Measurements from ENCODE around the gene KLHL26.
"Not testable (repeated sequence)": the region's sequence is repeated elsewhere in the genome, so short reads cannot be mapped to it uniquely, and the experiment has no call there.

Gene KLHL26

DNA sequence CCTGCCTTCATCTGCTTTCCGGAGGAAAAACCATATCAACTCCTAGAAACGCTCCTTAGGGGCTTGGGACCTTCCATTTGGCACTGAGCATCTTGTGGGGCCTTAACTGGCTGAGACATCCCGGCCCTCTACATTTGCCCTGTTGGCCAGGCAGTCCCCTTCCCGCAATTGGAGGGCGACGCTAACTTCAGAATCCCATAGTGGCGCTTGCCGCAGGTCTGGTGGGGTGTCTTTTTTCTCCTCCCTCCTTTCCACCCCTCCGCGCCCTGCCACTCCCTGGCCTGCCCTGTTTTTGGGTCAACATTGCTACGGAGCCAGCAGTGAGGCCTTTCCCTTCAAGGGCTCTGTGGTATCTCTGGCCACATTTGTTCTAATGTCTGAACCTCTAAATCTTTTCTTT is 33.1 kb downstream of the KLHL26 start:
- Histone ChIP-seq H3K79me2 (ENCODE audit: control insufficient read depth, insufficient read depth, low read length, unreplicated experiment) (no peaks in the 10 kb centered on the region), H3K4me3 (ENCODE audit: low read depth, low read length) (no peak overlapping the region), H3K27me3 (ENCODE audit: insufficient read depth, low read length) (no peaks in the 10 kb centered on the region), H2AFZ (ENCODE audit: low read length, unreplicated experiment) (no peak overlapping the region), H3K36me3 (ENCODE audit: insufficient read depth, low read length) (no peaks in the 10 kb centered on the region), H3K27ac (ENCODE audit: low read depth, low read length) (no peak overlapping the region), H3K4me1 (ENCODE audit: control insufficient read depth, insufficient read depth, low read length, unreplicated experiment) (no peaks in the 10 kb centered on the region)

DNA sequence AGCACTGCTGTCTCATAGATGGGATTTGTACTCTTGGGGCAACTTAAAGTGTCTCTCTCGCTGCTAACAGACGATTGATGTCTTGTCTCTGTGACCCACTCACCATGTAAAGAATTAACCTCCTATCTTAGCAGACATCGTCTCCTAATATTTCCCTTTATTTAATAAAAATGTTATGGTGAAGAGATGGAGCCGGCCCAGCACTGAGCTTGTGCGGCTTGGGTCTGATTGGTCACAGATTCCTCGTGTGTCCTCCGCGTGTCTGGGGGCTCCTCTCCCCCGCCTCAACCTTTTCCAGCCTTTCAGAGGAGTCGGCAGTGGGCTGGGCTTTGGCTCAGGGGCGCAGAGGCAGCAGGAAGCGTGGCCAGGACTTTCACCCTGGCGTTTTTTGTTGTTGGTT is 33.5 kb downstream of the KLHL26 start:
- Histone ChIP-seq H3K4me1 (ENCODE audit: control insufficient read depth, insufficient read depth, low read length, unreplicated experiment) (no peaks in the 10 kb centered on the region), H3K79me2 (ENCODE audit: control insufficient read depth, insufficient read depth, low read length, unreplicated experiment) (no peaks in the 10 kb centered on the region), H3K36me3 (ENCODE audit: insufficient read depth, low read length) (no peaks in the 10 kb centered on the region), H3K27me3 (ENCODE audit: insufficient read depth, low read length) (no peaks in the 10 kb centered on the region), H2AFZ (ENCODE audit: low read length, unreplicated experiment) (no peak overlapping the region), H3K4me3 (ENCODE audit: low read depth, low read length) (no peak overlapping the region), H3K27ac (ENCODE audit: low read depth, low read length) (no peak overlapping the region)

DNA sequence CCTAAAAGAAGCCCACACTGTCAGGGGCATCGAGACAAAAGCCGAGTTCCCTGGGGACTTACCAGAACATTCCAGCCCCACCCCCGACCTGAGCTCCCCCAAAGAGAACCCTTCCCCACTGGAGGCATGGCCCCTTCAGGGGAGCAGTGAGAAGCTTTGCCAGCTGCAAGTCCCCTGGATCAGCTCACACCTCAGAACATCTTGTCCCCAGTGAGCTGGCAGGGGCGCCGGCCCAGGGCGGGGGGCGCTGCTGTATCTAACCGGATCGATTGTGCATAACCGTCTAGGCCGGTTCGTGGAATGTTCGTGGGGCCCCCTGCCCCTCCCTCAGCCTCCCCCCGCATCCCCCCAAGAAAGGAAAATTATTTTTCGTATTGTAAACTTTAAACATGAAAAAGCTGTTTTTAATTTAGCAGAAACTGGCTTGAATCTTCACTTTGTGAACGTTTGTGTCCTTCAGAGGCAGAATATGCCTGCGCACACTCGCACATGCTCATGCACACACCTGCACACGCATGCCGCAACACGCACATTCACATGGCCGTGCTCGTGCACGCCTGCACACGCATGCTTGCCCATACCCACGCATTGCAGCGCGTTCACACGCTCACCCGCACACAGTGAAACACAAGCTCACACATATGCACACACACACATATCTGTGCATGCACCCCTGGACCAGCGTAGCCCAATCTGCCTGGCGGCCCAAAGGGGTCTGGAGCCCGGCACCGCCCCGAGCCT is 34.6 kb downstream of the KLHL26 start:
- Histone ChIP-seq H3K36me3 (ENCODE audit: insufficient read depth, low read length) (no peaks in the 10 kb centered on the region), H2AFZ (ENCODE audit: low read length, unreplicated experiment) (no peak overlapping the region), H3K4me1 (ENCODE audit: control insufficient read depth, insufficient read depth, low read length, unreplicated experiment) (no peaks in the 10 kb centered on the region), H3K27ac (ENCODE audit: low read depth, low read length) (no peak overlapping the region), H3K79me2 (ENCODE audit: control insufficient read depth, insufficient read depth, low read length, unreplicated experiment) (no peaks in the 10 kb centered on the region), H3K4me3 (ENCODE audit: low read depth, low read length) (no peak overlapping the region), H3K27me3 (ENCODE audit: insufficient read depth, low read length) (no peaks in the 10 kb centered on the region)

DNA sequence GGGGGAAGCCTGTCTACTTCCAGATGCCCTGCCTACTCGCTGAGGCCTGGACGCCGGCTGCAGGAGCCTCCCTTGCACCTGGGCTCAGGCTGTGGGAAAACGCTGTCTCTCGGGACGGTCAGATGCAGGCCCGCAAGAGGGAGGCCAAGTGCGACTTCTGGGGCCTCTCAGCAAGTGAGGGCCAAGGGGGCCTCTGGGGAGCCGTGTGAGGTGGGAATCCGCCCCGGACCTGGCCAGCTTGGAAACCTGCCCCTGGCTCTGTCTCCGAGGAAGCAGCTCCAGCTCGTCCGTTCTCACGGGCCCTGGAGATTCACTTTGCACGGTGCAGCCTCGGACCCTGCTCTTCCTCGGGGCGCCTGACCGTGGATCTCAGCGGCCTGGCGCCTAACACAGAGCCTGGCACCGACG is 35.2 kb downstream of the KLHL26 start:
- H3K4me3 ChIP-seq (ENCODE audit: low read depth, low read length): no peak overlapping the region
- H2AFZ ChIP-seq (ENCODE audit: low read length, unreplicated experiment): no peak overlapping the region
- no peaks in the 10 kb centered on the region for H3K4me1 ChIP-seq (ENCODE audit: control insufficient read depth, insufficient read depth, low read length, unreplicated experiment)
- no peaks in the 10 kb centered on the region for H3K36me3 ChIP-seq (ENCODE audit: insufficient read depth, low read length)
- H3K27ac ChIP-seq (ENCODE audit: low read depth, low read length): no peak overlapping the region
- H3K79me2 ChIP-seq (ENCODE audit: control insufficient read depth, insufficient read depth, low read length, unreplicated experiment): no peaks in the 10 kb centered on the region
- no peaks in the 10 kb centered on the region for H3K27me3 ChIP-seq (ENCODE audit: insufficient read depth, low read length)

DNA sequence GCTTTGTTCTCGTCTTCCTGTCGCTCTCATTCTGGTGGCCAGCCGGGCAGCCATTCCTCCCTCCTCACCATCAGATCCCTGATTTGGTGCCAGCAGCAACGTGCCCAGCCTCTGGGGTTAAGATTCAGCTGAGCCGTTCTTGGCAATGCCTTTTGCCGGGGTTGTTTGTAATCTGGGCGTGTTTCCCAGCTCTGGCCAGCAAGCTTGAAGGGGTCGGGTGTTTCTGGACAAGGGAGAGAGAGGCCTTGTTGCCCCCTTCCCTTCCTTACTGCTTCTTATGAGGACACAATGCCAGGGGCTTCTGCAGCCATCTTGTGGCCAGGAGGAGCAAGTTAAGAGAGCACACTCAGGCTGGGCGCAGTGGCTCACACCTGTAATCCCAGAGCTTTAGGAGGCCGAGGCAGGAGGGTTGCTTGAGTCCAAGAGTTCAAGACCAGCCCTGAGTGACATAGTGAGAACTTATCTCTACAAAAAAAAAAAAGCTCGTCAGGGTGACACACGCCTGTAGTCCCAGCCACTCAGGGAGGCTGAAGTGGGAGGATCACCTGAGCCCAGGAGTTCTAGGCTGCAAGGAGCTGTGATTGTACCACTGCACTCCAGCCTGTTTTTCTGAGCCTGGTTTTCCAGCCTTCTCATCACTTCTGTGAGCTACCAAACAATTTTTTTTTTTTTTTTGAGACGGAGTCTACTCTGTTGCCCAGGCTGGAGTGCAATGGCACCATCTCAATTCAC is 35.9 kb downstream of the KLHL26 start:
- Histone ChIP-seq H3K27me3 (ENCODE audit: insufficient read depth, low read length) (no peaks in the 10 kb centered on the region), H3K27ac (ENCODE audit: low read depth, low read length) (no peak overlapping the region), H3K4me3 (ENCODE audit: low read depth, low read length) (no peak overlapping the region), H3K79me2 (ENCODE audit: control insufficient read depth, insufficient read depth, low read length, unreplicated experiment) (no peaks in the 10 kb centered on the region), H2AFZ (ENCODE audit: low read length, unreplicated experiment) (no peak overlapping the region), H3K36me3 (ENCODE audit: insufficient read depth, low read length) (no peaks in the 10 kb centered on the region), H3K4me1 (ENCODE audit: control insufficient read depth, insufficient read depth, low read length, unreplicated experiment) (peaks cover 7% of the 10 kb centered on the region)

DNA sequence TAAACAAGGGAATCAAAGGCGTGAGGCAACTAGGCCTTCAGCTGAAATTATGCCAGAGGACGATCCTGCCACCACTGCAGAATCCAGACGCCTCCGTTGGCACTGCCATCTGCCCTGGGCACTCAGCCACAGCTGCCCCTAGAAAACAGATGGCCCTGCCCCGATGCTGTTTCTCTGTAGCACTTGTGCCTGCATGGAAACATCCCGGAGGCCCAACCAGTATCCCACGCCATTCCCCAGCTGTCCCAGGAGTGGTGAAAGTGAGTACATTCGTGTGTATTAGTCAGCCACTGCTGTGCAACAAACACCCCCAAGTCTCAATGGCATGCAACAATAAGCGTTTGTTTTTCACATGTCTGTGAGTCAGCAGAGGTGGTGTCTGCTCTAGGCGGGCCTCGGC is 37.8 kb downstream of the KLHL26 start:
- Histone ChIP-seq H3K79me2 (ENCODE audit: control insufficient read depth, insufficient read depth, low read length, unreplicated experiment) (no peaks in the 10 kb centered on the region), H3K36me3 (ENCODE audit: insufficient read depth, low read length) (no peaks in the 10 kb centered on the region), H3K4me1 (ENCODE audit: control insufficient read depth, insufficient read depth, low read length, unreplicated experiment) (peaks cover 15% of the 10 kb centered on the region), H3K4me3 (ENCODE audit: low read depth, low read length) (no peak overlapping the region), H3K27me3 (ENCODE audit: insufficient read depth, low read length) (no peaks in the 10 kb centered on the region), H2AFZ (ENCODE audit: low read length, unreplicated experiment) (no peak overlapping the region), H3K27ac (ENCODE audit: low read depth, low read length) (no peak overlapping the region)

DNA sequence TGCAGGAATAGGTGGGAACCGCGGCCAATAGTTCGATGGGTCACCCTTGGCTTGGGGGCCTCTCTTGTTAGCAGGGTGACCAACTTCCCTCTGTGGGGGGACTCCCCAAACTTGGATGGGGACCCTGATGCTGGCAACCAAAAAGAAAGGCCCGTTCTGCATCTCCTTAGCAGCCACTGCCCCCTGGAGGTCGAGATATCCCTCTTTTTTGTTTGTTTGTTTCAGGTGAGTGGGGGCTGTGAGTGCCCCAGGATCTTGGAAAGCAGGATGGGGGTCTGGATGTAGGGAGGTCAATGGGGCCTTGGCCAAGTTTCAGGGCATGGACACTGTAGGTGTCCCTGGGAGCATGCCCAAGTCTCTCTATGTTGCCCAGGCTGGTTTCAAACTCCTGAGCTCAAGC is 39.0 kb downstream of the KLHL26 start:
- no peaks in the 10 kb centered on the region for H3K36me3 ChIP-seq (ENCODE audit: insufficient read depth, low read length)
- H3K4me1 ChIP-seq (ENCODE audit: control insufficient read depth, insufficient read depth, low read length, unreplicated experiment): peaks cover 15% of the 10 kb centered on the region
- H3K27me3 ChIP-seq (ENCODE audit: insufficient read depth, low read length): no peaks in the 10 kb centered on the region
- no peak overlapping the region for H3K27ac ChIP-seq (ENCODE audit: low read depth, low read length)
- no peak overlapping the region for H3K4me3 ChIP-seq (ENCODE audit: low read depth, low read length)
- H2AFZ ChIP-seq (ENCODE audit: low read length, unreplicated experiment): no peak overlapping the region
- H3K79me2 ChIP-seq (ENCODE audit: control insufficient read depth, insufficient read depth, low read length, unreplicated experiment): no peaks in the 10 kb centered on the region

DNA sequence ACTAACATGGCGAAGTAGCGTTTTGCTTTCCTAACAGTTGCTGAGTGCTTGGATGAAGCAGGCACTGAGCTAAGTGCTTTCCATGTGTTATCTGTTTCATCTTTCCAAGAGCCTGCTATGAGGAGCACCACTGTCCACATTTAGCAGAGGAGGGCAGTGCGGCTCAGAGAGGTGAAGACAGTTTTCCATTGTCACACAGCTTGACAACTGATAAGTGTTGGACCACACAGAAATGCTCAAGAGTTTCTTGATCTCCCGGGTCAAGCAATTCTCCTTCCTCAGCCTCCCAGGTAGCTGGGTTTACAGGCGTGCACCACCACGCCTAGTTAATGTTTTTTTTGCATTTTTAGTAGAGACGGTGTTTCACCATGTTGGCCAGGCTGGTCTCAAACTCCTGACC is 39.9 kb downstream of the KLHL26 start:
- no peak overlapping the region for H3K4me3 ChIP-seq (ENCODE audit: low read depth, low read length)
- no peak overlapping the region for H2AFZ ChIP-seq (ENCODE audit: low read length, unreplicated experiment)
- no peak overlapping the region for H3K27ac ChIP-seq (ENCODE audit: low read depth, low read length)
- no peaks in the 10 kb centered on the region for H3K36me3 ChIP-seq (ENCODE audit: insufficient read depth, low read length)
- no peaks in the 10 kb centered on the region for H3K27me3 ChIP-seq (ENCODE audit: insufficient read depth, low read length)
- no peaks in the 10 kb centered on the region for H3K79me2 ChIP-seq (ENCODE audit: control insufficient read depth, insufficient read depth, low read length, unreplicated experiment)
- H3K4me1 ChIP-seq (ENCODE audit: control insufficient read depth, insufficient read depth, low read length, unreplicated experiment): peaks cover 15% of the 10 kb centered on the region

DNA sequence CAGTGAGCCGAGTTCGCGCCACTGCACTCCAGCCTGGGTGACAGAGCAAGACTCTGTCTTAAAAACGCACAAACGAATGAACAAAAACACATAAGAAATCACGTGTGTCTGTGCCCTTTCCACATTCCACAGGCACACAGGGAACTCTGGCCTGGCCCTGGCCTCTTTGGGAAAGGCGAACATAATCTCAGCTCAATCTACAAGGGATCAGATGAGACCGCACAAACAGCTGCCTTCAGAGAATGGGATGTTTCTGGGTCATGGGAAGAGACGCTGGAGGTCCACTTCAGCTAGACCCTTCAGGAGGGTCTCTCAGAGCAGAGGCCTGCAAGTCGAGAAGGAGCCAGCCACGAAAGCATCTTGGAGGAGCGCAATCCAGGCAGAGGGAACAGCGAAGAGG is 40.3 kb downstream of the KLHL26 start:
- no peak overlapping the region for H3K4me3 ChIP-seq (ENCODE audit: low read depth, low read length)
- H3K79me2 ChIP-seq (ENCODE audit: control insufficient read depth, insufficient read depth, low read length, unreplicated experiment): no peaks in the 10 kb centered on the region
- no peak overlapping the region for H2AFZ ChIP-seq (ENCODE audit: low read length, unreplicated experiment)
- H3K27ac ChIP-seq (ENCODE audit: low read depth, low read length): no peak overlapping the region
- H3K4me1 ChIP-seq (ENCODE audit: control insufficient read depth, insufficient read depth, low read length, unreplicated experiment): peaks cover 15% of the 10 kb centered on the region
- no peaks in the 10 kb centered on the region for H3K27me3 ChIP-seq (ENCODE audit: insufficient read depth, low read length)
- no peaks in the 10 kb centered on the region for H3K36me3 ChIP-seq (ENCODE audit: insufficient read depth, low read length)

DNA sequence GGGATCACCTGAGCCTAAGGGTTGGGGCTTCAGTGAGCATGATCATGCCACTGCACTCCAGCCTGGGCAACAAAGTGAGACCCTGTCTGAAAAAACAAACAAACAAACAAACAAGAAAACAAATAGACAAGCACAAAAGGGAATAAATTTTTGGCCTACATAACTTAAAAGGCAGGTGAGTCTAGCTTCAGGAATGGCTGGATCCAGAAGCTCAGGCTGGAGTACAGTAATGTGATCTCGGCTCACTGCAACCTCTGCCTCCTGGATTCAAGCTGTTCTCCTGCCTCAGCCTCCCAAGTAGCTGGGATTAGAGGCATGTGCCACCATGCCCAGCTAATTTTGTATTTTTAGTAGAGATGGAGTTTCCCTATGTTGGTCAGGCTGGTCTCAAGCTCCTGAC is 43.3 kb downstream of the KLHL26 start:
- not testable (repeated sequence) for H3K36me3 ChIP-seq (ENCODE audit: insufficient read depth, low read length); H3K27me3 ChIP-seq (ENCODE audit: insufficient read depth, low read length); H3K79me2 ChIP-seq (ENCODE audit: control insufficient read depth, insufficient read depth, low read length, unreplicated experiment); H3K4me3 ChIP-seq (ENCODE audit: low read depth, low read length); H3K27ac ChIP-seq (ENCODE audit: low read depth, low read length); H2AFZ ChIP-seq (ENCODE audit: low read length, unreplicated experiment)
- peaks cover 21% of the 10 kb centered on the region for H3K4me1 ChIP-seq (ENCODE audit: control insufficient read depth, insufficient read depth, low read length, unreplicated experiment)

DNA sequence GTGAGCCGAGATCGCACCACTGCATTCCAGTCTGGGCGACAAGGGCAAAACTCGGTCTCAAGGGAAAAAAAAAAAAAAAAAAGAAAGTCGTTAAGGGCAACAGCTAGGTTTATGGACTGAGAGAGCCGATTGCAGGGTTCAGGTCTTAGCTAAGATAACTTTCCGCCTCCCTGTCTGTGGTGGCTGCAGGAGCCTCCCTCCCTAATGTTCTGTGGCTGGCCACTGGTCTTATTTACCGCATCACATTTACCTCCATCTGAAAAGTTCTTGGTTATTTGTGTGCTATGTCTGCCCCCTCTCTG is 45.9 kb downstream of the KLHL26 start:
- H2AFZ ChIP-seq (ENCODE audit: low read length, unreplicated experiment): peak overlapping the region; percentile 56
- H3K27ac ChIP-seq (ENCODE audit: low read depth, low read length): no peak overlapping the region
- no peaks in the 10 kb centered on the region for H3K27me3 ChIP-seq (ENCODE audit: insufficient read depth, low read length)
- H3K36me3 ChIP-seq (ENCODE audit: insufficient read depth, low read length): no peaks in the 10 kb centered on the region
- H3K4me3 ChIP-seq (ENCODE audit: low read depth, low read length): peak overlapping the region; percentile 87
- H3K4me1 ChIP-seq (ENCODE audit: control insufficient read depth, insufficient read depth, low read length, unreplicated experiment): peaks cover 20% of the 10 kb centered on the region
- H3K79me2 ChIP-seq (ENCODE audit: control insufficient read depth, insufficient read depth, low read length, unreplicated experiment): peaks cover 7% of the 10 kb centered on the region
